Stomach smooth muscle (tissue), 2 donors: ENCODE results near the gene ANKRD44.
"Not testable (repeated sequence)": the region's sequence is repeated elsewhere in the genome, so short reads cannot be mapped to it uniquely, and the experiment has no call there.

Experiments
- H3K27ac ChIP-seq: one replicate; pipeline ENCODE4 v1.7.0; 2013; ENCODE audit warnings: mild to moderate bottlenecking, low read length, inconsistent platforms
- H3K27me3 ChIP-seq, 2 donors: one replicate each; pipeline ENCODE4 v1.7.0; 2013; ENCODE audit warnings: low read length in 2 of 2; ENCODE audit not compliant: insufficient read depth in 2 of 2, control insufficient read depth in 1 of 2
- H3K36me3 ChIP-seq, 2 donors: one replicate each; pipeline ENCODE4 v1.7.0; 2013; ENCODE audit warnings: low read length in 2 of 2; ENCODE audit not compliant: control insufficient read depth in 2 of 2, insufficient read depth in 2 of 2
- H3K4me1 ChIP-seq: one replicate; pipeline ENCODE4 v1.7.0; 2013; ENCODE audit warnings: low read length; ENCODE audit not compliant: control insufficient read depth, insufficient read depth
- H3K4me3 ChIP-seq, 2 donors: one replicate each; pipeline ENCODE4 v1.7.0; 2013; ENCODE audit warnings: low read length in 2 of 2
- H3K9ac ChIP-seq, 2 donors: one replicate each; pipeline ENCODE4 v1.7.0; 2013; ENCODE audit warnings: low read length in 2 of 2, mild to moderate bottlenecking in 1 of 2
- H3K9me3 ChIP-seq, 2 donors: one replicate each; pipeline ENCODE4 v1.7.0; 2013; ENCODE audit warnings: low read length in 2 of 2; ENCODE audit not compliant: control insufficient read depth in 2 of 2
- donor health status: healthy.
- donor health status: Pancreatic carcinoma.

The ANKRD44 gene

DNA sequence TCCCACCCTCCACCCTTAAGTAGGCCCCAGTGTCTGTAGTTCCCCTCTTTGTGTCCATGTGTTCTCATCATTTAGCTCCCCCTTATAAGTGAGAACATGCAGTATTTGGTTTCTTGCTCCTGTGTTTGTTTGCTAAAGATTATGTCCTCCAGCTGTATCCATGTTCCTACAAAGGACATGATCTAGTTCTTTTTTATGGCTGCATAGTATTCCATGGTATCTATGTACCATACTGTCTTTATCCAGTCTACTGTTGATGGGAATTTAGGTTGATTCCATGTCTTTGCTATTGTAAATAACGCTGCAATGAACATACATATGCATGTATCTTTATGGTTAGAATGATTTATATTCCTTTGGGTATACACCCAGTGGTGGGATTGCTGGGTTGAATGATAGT, 233.9 kb downstream of the ANKRD44 start:
- no peaks in the 10 kb centered on the region for H3K9me3 ChIP-seq
- H3K27me3 ChIP-seq = no peaks in the 10 kb centered on the region
- no peaks in the 10 kb centered on the region for H3K4me1 ChIP-seq
- no peak overlapping the region for H3K4me3 ChIP-seq
- no peak overlapping the region for H3K27ac ChIP-seq
- H3K36me3 ChIP-seq = peaks cover 11 to 31% of the 10 kb centered on the region in 2 donors
- H3K9ac ChIP-seq = no peak overlapping the region

DNA sequence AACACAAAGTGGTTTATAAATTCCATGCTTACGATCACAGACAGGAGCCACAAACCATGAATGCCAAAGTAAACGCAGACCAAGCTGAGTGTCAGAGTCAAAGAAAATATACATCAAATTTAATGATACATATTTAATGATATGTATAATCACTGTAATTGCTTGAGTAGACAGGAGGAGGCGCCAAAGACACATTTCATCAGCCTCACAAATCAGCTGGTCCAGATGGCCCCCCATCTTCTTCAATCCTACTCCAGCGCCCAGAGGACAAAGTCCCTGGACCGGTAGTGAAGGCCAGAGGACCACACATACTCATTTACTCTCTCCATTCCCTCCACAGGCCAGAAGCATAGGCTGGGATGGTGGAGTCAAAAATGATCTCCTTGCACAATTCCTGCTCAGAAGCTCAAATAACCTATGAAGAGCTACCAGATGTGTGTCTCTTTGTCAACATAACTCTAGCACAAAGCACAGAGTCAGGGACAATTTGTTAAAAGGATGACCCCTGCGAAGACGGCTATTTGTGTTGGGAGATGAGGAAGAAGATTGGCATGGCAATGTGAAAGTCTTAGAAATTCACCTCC, 234.7 kb downstream of the ANKRD44 start:
- no peaks in the 10 kb centered on the region for H3K9me3 ChIP-seq
- H3K27ac ChIP-seq = no peak overlapping the region
- no peaks in the 10 kb centered on the region for H3K4me1 ChIP-seq
- H3K27me3 ChIP-seq = no peaks in the 10 kb centered on the region
- no peak overlapping the region for H3K9ac ChIP-seq
- peaks cover 8 to 31% of the 10 kb centered on the region in 2 donors for H3K36me3 ChIP-seq
- H3K4me3 ChIP-seq = no peak overlapping the region

DNA sequence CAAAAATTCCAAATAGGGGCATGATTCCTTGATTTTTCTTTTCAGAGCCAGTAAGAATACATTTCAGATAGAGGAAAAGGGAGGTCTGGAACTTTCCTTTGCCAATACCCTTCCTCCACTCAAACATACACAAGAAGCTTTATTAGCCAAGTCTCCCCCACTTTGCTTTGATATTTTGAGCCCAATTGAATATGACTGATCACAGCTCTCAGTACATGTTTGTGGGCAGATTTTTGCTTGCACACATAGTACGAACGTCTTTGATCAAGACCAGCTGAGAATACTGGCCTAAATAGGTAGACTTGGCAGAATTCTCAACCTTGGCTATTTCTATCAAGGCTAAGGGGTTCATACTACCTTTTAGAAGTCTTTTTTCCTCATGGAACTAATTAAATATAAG, 235.3 kb downstream of the ANKRD44 start:
- H3K27me3 ChIP-seq = no peaks in the 10 kb centered on the region
- peaks cover 6 to 28% of the 10 kb centered on the region in 2 donors for H3K36me3 ChIP-seq
- H3K27ac ChIP-seq = no peak overlapping the region
- no peaks in the 10 kb centered on the region for H3K4me1 ChIP-seq
- no peak overlapping the region for H3K4me3 ChIP-seq
- no peaks in the 10 kb centered on the region for H3K9me3 ChIP-seq
- no peak overlapping the region for H3K9ac ChIP-seq

DNA sequence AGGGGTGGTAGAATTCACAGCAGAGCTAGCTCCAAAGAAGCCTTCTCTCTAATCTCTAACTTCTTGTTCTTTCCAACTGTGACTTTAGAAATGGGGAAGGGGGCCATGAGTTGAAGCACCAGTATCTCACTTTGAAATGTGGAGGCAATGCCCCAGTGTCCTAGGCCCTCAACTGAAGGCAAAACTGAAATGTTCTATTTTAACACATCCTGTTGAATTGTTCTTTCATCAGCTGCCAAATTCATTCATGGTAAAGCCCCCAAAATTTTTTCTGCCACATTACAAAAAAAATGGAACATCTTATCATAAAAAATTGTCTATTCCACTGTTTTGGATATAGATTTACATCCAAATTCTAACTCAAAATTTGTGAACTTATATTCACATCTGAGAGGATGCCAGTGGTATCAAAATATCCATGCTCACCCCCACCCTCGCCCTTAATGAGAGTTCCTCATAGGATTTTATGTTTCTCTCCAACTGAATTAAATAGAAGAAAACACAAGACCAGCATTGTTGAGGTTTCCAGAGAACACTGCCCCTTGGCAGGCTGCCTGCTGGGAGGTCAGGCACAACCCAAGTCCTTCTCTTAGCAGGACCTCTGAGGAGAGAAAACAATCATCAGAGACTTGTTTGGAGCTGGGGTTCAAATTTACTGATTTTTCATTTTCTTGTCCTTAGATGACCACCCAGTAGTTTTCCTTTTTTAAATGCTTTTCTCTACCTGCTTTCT, 236.7 kb downstream of the ANKRD44 start:
- H3K36me3 ChIP-seq = peaks cover 6 to 28% of the 10 kb centered on the region in 2 donors
- no peaks in the 10 kb centered on the region for H3K27me3 ChIP-seq
- no peaks in the 10 kb centered on the region for H3K4me1 ChIP-seq
- no peaks in the 10 kb centered on the region for H3K9me3 ChIP-seq
- no peak overlapping the region for H3K27ac ChIP-seq
- no peak overlapping the region for H3K4me3 ChIP-seq
- no peak overlapping the region for H3K9ac ChIP-seq

DNA sequence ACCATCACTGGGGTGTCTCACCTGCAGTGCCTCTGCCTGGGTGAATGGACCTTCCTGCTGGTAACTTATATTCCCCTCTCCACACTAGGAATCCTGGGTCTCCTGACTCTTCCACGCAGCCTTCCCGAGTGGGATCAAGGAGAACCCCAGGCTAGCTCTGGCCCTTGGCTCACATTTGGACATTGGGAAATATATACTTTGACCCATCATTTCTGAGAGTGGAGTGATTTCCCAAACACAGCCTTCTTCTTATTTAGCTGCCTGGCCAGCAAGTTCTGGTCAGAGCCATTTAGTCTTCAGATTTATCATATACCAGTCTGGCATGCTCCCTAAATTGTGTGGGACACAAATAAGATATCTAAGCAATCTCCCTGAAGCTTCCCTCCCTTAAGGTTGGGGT, 237.3 kb downstream of the ANKRD44 start:
- Histone ChIP-seq H3K4me3 (no peak overlapping the region), H3K27me3 (no peaks in the 10 kb centered on the region), H3K27ac (no peak overlapping the region), H3K9ac (no peak overlapping the region), H3K4me1 (no peaks in the 10 kb centered on the region), H3K9me3 (no peaks in the 10 kb centered on the region), H3K36me3 (peaks cover 2 to 23% of the 10 kb centered on the region in 2 donors)

DNA sequence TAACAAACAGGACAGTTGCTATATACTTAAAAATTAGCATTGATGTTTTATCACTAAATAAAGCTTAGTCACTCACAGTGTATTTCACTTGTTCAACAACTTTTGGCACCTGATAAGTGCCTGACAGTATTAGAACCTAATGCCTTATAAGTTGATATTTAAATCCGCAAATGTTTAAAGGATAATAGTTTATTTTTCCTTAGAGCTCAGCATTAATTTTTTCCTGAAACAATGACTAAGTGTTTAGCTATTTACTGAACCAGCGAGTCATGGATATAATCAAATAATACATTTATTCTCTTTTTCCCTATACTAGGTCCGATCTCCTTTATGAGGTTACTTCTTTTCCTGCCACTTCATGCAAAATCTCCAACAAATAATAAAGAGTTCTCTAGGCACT, 238.0 kb downstream of the ANKRD44 start:
- Histone ChIP-seq H3K27me3 (no peaks in the 10 kb centered on the region), H3K9ac (no peak overlapping the region), H3K36me3 (peaks cover 0 to 16% of the 10 kb centered on the region in 2 donors), H3K4me1 (no peaks in the 10 kb centered on the region), H3K9me3 (no peaks in the 10 kb centered on the region), H3K27ac (no peak overlapping the region), H3K4me3 (no peak overlapping the region)

DNA sequence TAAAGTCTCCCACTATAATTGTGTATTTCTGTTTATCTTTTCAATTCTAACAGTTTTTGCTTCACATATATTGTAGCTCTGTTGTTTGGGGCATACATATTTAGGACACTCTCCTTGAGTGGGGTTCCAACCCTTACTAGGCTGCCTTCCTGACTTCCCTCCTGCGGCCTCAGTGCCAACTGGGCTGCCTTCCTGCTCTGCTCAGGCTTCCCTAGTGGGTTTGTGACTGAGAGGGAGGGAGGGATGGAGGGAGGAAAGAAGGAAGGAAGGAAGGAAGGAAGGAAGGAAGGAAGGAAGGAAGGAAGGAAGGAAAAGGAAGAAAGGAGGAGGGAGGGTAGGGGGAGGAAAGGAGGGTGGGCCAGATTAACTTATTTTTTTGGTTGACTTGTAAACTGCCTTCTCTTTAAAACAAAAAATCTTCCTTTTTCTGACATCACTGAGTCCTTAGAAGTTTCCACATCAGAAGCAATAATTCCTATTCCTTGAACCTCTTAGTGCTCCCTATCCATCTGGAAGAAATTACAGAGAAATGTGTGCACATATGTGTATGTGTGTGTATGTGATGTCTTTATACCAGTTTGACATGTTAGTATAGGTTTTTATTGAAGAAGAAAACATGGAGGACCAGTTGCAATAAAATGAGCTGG, 238.7 kb downstream of the ANKRD44 start:
- Histone ChIP-seq H3K4me1 (no peaks in the 10 kb centered on the region), H3K9ac (no peak overlapping the region), H3K36me3 (peaks cover 0 to 13% of the 10 kb centered on the region in 2 donors), H3K27me3 (no peaks in the 10 kb centered on the region), H3K4me3 (no peak overlapping the region), H3K9me3 (no peaks in the 10 kb centered on the region), H3K27ac (no peak overlapping the region)

DNA sequence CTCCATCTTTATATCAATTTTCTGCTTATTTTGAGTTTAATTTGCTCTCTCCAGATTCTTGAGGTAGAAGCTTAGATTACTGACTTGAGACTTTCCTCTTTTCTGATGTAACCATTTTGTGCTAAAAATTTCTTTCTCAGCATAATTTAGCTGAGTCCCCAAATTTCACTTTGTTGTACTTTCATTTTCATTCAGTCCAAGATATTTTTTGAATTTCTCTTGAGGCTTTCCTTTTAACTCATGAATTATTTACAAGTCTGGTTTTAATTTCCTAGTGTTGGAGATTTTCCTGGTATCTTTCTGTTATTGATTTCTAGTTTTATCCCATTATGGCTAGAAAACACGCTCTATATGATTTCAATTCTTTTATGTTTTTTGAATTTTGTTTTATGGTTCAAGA, 239.4 kb downstream of the ANKRD44 start:
- no peaks in the 10 kb centered on the region for H3K27me3 ChIP-seq
- H3K27ac ChIP-seq = no peak overlapping the region
- H3K4me1 ChIP-seq = no peaks in the 10 kb centered on the region
- H3K9me3 ChIP-seq = no peaks in the 10 kb centered on the region
- peaks cover 0 to 6% of the 10 kb centered on the region in 2 donors for H3K36me3 ChIP-seq
- H3K9ac ChIP-seq = no peak overlapping the region
- H3K4me3 ChIP-seq = no peak overlapping the region

DNA sequence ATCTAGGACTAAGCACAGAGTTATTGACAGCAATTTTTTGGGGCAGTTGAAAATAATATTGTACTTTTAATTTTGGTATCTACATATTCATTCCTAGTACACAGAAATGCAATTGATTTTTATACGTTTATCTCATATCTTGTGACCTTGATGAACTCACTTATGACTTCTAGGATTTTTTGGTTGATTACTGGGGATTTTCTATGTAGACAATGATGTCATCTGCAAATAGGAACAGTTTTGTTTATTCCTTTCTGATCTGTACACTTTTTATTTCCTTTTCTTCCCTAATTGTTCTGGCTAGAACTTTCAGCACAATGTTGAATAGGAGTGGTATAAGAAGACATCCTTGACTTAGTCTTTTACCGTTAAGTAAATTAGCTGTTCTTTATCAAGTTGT, 240.6 kb downstream of the ANKRD44 start:
- H3K9ac ChIP-seq = no peak overlapping the region
- H3K4me3 ChIP-seq = no peak overlapping the region
- no peaks in the 10 kb centered on the region for H3K4me1 ChIP-seq
- no peaks in the 10 kb centered on the region for H3K36me3 ChIP-seq
- no peaks in the 10 kb centered on the region for H3K9me3 ChIP-seq
- no peak overlapping the region for H3K27ac ChIP-seq
- no peaks in the 10 kb centered on the region for H3K27me3 ChIP-seq

DNA sequence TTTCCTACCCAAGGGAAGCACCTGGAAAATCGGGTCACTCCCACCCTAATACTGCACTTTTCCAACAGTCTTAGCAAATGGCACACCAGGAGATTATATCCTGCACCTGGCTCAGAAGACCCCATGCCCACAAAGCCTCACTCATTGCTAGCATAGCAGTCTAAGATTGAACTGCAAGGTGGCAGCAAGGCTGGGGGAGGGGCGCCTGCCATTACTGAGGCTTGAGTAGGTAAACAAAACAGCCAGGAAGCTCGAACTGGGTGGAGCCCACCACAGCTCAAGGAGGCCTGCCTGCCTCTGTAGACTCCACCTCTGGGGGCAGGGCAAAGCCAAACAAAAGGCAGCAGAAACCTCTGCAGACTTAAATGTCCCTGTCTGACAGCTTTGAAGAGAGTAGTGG, 248.0 kb downstream of the ANKRD44 start:
- not testable (repeated sequence) for H3K4me1 ChIP-seq, H3K9ac ChIP-seq, H3K9me3 ChIP-seq, H3K27ac ChIP-seq, H3K27me3 ChIP-seq, H3K4me3 ChIP-seq
- H3K36me3 ChIP-seq = peaks cover 4 to 11% of the 10 kb centered on the region in 2 donors

DNA sequence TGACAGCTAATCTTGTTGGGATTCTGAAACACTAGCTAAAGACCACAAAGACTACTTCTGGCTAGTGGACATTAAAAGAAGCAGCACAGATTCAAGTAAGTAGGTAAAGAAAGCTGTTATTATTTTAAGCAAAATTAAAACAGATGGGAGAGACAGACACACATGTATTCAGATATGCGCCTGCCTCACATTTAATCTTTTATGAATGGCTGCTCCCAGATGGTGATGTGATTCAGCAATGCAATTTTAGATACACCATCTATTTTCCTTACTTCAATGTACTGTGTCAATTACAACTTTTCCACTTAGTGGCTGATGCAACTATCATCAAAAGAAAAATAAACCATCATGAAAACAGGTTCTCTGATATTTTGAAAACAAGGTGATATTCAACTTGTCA, 251.1 kb downstream of the ANKRD44 start:
- Histone ChIP-seq H3K4me3 (no peak overlapping the region), H3K4me1 (no peaks in the 10 kb centered on the region), H3K9ac (no peak overlapping the region), H3K27me3 (no peaks in the 10 kb centered on the region), H3K36me3 (peaks cover 7 to 11% of the 10 kb centered on the region in 2 donors), H3K9me3 (peaks cover 4% of the 10 kb centered on the region in 2 donors), H3K27ac (no peak overlapping the region)
